ENCODE results near the gene GDA.
A peak's percentile ranks its signal among the peaks of the same experiment; 100 is the strongest.

Gene GDA

GRCh38 chr9:72150661-72151060 lies 1.4 kb downstream of the GDA start:
- DNase-seq (ENCODE audit: low spot score): no peak

- DNase-seq (ENCODE audit: low spot score): no peak
Observed at GRCh38 chr9:72151104-72151503, 1.9 kb downstream of the GDA start.

GRCh38 chr9:72154468-72155285 lies 5.4 kb downstream of the GDA start:
- DNase-seq (ENCODE audit: low spot score): no peak

GRCh38 chr9:72155301-72155700 lies 6.1 kb downstream of the GDA start:
- DNase-seq (ENCODE audit: low spot score): no peak

GRCh38 chr9:72156586-72156985 lies 7.3 kb downstream of the GDA start:
- DNase-seq (ENCODE audit: low spot score): no peak

- no peak for DNase-seq (ENCODE audit: low spot score)
Observed at GRCh38 chr9:72158680-72159079, 9.4 kb downstream of the GDA start.

GRCh38 chr9:72160446-72161123 lies 11.3 kb downstream of the GDA start:
- no peak for DNase-seq (ENCODE audit: low spot score)

GRCh38 chr9:72165326-72165725 lies 16.1 kb downstream of the GDA start:
- no peak for DNase-seq (ENCODE audit: low spot score)

- DNase-seq (ENCODE audit: low spot score): no peak
Observed at GRCh38 chr9:72165821-72166547, 16.7 kb downstream of the GDA start.

- no peak for DNase-seq (ENCODE audit: low spot score)
Observed at GRCh38 chr9:72168075-72168474, 18.8 kb downstream of the GDA start.

- no peak for DNase-seq (ENCODE audit: low spot score)
Observed at GRCh38 chr9:72169178-72169577, 19.9 kb downstream of the GDA start.

GRCh38 chr9:72173080-72173479 lies 23.8 kb downstream of the GDA start:
- DNase-seq (ENCODE audit: low spot score): no peak

GRCh38 chr9:72185561-72185960 lies 36.3 kb downstream of the GDA start:
- DNase-seq (ENCODE audit: low spot score): no peak

- DNase-seq (ENCODE audit: low spot score): no peak
Observed at GRCh38 chr9:72187121-72187695, 38.0 kb downstream of the GDA start.

GRCh38 chr9:72188232-72188631 lies 39.0 kb downstream of the GDA start:
- DNase-seq (ENCODE audit: low spot score): no peak

- DNase-seq (ENCODE audit: low spot score): no peak
Observed at GRCh38 chr9:72193478-72193881, 44.2 kb downstream of the GDA start.

GRCh38 chr9:72199238-72199637 lies 50.0 kb downstream of the GDA start:
- DNase-seq (ENCODE audit: low spot score): no peak

GRCh38 chr9:72200452-72200851 lies 51.2 kb downstream of the GDA start:
- DNase-seq (ENCODE audit: low spot score): no peak

- DNase-seq (ENCODE audit: low spot score): no peak
Observed at GRCh38 chr9:72202009-72202408, 52.8 kb downstream of the GDA start.

- DNase-seq (ENCODE audit: low spot score): peak; percentile 67
Observed at GRCh38 chr9:72203205-72203803, 54.1 kb downstream of the GDA start.

- DNase-seq (ENCODE audit: low spot score): no peak
Observed at GRCh38 chr9:72204062-72204461, 54.8 kb downstream of the GDA start.

- DNase-seq (ENCODE audit: low spot score): no peak
Observed at GRCh38 chr9:72205513-72205912, 56.3 kb downstream of the GDA start.

Measured in D341Med (cell line).